Epidermal melanocyte (primary cell): ENCODE measurements around the gene ENOPH1.

Experiments used
- DNase-seq: peaks from one replicate; pipeline ENCODE4 v3.0.0; 2011; ENCODE audit warnings: low spot score; ENCODE audit not compliant: insufficient read length

ENOPH1 gene

DNA sequence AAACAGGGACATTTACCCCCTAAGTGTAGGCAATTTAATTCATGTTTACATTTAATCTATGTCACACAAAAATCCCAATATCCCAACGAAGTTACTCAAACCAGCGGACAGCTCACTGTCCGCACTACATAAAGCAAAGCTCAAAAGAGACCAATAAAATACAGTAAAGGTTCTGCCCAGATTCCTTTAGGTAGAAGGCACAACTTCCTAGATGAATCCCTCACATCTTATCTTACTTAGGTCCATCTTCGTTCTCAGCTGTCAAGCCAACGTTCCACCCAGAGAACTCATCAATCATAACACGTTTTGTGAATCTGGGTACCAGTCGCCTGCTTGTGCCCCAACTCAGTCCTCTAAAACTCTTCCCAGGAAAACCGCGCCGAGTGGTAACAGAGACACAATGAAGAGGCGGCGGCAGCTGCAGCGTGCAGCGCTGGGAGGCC, 1.8 kb upstream of the ENOPH1 start:
- no peak for DNase-seq

DNA sequence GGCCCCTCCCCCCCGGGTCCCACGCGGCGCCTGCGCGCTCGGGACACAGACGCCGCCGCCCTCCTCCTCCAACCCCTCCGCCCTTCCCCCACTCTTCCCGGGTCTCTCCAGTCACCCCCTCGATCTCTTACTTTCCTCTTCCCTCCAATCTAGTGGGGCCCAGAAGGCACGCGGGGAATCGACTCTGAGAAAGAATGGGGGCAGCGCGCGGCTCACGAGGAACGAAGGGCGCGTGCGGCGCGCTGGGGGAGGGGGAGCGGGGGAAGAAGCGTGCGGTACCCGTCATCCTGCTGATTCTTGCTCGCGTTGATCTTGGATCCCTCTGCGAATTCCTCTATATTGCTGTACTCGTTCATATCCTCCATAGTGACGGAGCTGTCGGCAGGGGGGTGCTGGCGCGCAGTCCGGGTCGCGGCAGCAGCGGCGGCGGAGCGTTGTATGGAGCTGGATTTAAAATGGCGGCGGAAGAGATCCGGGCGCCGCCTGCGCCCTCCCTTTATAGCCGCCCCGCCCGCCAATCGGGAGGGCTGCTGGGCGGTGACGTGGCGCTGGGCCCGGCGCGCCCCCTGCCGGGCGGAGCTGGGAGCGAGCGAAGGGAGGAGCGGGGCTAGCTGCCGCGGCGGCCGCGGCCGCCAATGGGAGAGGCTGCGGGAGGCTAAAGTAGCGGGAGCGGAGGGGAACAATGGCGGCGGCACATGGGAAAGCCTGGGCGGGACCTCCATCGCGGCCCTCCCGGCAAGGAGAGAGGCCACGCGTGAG, 1.2 kb upstream of the ENOPH1 start:
- peak; percentile 85 for DNase-seq

DNA sequence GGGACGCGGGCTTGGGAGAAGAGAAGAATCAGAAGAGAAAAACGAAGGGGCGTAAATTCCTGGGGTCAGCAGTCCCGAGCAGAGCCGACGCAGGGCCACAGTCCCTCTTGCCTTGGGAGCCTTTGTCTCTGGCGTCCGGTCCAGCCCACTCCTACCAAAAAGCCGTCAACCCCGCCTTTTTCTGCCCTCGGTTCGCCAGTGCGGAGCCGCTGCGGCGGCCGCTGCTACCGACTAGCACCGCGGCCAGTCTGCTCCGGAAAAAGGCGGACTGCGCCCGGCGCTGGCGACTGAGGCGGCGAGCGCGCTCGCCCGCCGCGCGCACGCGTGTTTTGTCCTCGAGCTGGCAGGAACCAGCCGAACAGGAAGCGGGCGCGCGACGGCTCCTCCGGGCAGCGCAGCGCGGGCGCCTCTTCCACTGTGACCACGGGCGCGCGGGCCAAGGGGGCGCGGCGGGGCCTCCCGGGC, 630 bp upstream of the ENOPH1 start:
- no peak for DNase-seq

DNA sequence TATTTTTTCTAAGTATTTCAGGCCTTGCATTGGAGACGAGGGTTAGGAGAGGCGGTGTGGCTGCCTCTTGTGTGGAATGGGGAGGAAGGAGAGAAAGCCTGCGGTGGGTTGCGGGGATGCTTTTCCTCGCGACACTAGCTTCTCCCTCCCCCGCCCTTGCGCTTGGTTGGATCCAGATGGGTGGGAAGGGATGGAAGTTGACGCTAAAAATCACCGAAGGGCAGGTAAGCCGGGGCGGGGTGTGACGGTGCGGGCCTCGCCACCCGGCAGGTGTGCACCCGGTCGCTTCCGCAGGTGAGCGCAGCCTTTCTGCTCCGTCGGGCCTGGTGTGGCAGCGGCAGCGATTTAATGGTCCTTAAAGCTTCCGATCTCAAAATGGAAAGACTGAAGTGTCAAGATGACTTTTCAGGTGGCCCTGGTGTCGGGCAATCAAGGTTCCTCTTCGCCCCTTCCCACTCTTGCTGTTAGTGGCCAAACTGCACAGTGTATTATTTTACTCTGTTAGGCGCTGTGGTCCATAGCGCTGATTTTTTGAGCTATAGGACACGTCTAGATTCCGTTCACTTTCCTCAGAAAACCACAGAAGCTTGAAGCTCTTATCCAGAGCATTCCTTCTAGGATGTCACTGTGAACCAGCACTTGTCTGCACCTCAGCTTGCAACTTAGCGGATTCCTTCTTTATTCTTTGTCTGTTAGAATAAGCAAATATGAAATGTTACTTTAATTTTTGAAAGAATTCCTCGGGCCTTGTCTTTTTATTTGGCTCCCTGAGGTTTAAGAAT, 765 bp downstream of the ENOPH1 start:
- DNase-seq = no peak

DNA sequence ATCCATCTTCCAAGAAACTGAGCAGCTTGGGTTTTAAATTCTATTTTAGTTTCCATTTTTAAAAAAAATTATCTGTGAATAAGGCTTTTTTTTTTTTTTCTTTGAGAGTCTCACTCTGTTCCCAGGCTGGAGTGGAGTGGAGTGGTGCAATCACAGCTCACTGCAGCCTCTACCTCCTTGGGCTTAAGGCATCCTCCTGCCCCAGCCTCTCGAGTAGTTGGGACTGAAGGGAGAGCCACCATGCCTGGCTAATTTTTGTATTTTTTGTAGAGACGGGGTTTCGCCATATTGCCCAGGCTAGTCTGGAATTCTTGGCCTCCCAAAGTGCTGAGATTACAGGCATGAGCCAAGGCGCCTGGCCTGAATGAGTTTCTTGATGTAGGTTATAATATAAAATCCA, 1.4 kb downstream of the ENOPH1 start:
- no peak for DNase-seq

DNA sequence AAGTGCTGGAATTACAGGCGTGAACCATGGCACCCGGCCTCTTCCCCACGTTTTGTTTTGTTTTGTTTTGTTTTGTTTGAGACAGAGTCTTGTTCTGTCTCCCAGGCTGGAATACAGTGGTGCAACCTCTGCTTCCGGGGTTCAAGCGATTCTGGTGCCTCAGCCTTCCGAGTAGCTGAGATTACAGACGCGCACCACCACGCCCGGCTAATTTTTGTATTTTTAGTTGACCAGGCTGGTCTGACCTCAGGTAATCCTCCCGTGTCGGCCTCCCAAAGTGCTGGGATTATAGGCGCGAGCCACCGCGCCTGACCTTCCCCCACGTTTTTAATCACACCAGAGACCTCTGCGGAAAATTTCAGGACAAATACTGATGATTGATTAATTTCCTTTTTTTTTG, 2.2 kb downstream of the ENOPH1 start:
- no peak for DNase-seq

DNA sequence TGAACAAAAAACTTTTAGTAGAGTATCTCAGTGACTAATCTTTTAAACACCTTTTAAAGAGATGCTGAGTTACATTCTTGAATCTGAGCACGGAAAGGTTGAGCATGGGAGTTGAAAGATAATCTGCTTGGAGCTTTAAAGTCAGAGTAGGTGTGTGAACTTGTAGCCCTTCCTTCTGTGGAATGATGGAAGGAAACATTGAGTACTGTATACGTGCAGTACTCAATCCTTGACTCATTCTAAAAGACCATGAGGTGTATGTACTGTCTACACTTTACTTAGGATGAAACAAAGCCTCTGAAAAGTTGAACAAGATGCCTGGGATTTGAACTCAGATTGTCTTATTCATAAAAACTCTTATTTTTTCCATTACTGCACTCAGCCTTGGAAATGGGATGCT, 3.4 kb downstream of the ENOPH1 start:
- DNase-seq = no peak

DNA sequence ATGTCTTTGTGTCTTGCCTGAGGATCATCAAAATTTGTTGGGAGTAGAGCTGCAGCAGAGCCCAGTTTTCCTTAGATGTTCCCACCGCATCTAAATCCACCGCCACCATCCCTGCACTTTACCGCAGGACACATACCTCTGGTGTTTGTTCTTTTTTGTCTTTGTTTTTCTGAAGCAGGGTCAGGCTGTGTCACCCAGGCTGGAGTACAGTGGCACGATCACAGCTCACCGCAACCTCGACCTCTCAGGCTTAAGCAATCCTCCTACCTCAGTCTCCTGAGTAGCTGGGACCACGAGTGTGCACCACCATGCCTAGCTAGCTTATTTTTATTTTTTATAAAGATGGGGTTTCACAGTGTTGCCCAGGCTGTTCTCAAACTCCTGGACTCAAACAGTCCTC, 4.6 kb downstream of the ENOPH1 start:
- no peak for DNase-seq

DNA sequence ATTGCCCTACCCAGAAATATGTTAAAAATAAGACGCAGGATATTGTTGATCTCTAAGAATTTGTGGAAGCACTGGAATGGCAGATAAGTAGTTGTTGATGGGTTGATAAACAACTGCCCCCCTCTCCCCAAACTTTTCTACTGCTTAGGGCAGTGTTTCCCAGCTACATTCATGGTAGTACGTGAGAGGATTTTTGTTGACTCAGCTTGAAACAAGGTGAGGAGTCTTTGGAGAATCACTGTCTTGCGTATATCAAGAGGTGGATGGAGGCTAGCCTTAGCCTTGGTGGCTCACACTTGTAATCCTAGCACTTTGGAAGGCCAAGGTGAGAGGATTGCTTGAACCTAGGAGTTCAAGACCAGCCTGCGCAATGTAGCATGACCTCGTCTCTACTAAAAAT, 5.7 kb downstream of the ENOPH1 start:
- DNase-seq = no peak

DNA sequence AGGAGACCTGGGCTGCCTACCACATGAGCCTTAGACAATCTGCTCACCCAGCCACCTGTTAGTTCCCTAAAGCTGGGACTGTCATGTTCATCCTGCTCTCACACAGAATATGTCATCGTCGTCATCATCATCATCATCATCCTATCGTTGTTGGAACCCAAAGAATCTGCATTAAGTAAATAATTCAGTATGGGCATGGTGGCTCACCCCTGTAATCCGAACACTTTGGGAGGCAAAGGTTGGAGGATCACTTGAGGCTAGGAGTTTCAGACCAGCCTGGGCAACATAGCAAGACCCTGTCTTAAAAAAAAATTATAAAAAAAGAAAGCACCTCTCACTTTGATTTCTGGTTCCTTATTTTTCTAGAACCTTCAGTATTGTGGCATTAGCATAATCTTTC, 6.4 kb downstream of the ENOPH1 start:
- no peak for DNase-seq

DNA sequence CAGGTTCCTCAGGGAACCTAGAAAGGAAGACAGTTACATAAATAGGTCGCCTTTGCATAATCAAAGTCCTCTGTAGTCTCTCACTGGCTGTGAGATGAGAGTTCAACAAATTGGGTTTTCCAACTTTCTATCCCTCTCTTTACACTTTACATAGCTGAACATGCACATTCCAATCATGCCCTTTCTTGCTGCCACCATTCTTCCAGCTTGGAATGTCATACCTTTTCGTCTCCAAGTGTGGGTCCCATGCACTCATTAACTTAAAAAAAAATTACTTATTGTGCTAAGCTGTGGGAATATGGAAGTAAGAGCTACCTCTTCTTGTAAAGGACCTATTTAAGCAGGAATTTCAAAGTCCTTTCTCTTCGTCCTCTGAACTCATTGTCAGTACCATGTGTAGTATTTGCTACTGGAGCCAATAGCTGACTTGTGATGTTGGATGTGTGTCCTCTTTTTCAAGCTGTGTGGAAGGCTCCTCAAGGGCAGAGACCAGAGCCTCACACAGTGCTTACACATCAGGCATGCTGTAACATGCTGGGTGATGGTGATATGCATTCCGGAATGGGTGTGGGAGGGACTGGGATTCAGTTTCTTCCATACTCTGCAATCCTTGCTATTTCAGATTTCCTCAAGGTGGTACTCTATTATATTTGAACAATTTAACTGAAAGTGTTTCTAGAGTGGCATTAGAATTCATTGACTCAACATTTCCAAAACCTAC, 7.1 kb downstream of the ENOPH1 start:
- no peak for DNase-seq

DNA sequence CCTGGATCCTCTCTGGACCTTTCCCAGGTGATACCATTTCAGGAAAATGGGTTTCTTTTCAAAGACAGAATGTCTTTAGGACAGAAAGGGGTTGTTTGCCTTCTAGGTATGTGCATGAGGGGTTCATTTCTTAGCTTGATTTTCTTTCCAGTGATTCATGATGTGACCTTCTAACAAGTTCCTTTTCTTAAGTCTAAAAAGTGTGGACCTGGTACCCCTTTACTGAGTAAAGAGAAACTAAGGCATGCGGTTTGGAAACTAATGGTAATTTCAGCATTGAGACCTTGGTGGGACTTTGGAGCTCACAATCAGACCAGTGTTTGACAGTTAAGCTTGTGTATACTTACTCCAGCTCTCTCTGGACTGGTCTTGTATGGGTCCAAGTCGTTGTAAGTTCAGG, 8.7 kb downstream of the ENOPH1 start:
- no peak for DNase-seq

DNA sequence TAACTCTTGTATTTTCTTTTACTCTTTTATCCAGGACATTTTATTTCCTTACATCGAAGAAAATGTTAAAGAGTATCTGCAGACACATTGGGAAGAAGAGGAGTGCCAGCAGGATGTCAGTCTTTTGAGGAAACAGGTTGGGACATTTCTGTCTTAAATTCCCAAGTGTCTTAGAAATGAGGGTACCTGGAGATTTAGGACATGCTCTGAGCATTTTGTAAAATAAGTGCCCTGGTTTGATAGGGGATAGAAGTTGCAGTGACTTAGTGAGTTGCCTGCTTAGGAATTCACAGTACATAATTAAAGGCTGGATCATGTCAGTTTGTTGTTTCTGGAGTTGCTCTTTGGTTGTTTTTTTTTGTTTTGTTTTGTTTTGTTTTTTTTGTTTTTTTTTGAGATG, 17.5 kb downstream of the ENOPH1 start:
- DNase-seq = no peak

DNA sequence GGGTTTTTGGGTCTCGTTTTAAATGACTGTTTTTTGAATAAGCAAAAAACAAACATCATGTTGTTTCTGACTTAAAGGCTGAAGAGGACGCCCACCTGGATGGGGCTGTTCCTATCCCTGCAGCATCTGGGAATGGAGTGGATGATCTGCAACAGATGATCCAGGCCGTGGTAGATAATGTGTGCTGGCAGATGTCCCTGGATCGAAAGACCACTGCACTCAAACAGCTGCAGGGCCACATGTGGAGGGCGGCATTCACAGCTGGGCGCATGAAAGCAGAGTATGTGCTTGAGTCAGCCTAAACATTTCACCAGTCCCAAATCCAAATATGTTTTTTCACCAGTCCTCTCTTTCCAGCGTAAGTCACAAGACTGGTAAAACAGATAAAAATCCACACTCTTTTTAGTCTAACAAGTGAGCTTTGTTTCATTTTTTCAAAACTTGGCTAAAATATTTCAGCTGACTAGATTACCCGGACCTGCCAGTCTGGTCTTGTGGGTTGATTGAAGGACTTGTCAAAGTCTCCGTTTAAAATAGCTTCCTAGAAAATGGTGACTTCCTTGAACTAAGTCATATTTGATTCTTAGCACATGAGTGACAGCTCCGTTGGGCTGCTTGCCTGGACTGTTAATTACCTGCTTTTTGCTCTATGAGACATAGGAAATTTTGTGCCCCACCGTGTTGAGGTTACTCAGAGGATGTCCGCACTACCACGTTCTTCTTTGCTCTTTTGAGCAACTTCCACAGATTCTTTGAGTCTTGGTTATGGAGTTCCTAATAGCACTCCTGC, 20.8 kb downstream of the ENOPH1 start:
- DNase-seq = no peak

DNA sequence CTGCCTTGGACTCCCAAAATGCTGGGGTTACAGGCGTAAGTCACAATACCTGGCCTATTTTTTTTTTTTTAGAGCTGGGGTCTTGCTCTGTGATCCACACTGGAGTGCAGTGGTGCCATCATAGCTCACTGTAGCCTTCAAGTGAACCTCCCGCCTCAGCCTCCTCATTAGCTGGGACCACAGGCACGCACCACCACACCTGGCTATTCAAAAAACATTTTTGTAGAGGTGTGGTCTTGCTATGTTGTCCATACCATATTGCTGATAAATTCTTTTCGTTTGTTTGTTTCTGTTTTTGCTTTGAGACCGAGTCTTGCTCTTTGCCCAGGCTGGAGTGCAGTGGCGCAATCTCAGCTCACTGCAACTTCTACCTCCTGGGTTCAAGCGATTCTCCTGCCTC, 21.6 kb downstream of the ENOPH1 start:
- no peak for DNase-seq

DNA sequence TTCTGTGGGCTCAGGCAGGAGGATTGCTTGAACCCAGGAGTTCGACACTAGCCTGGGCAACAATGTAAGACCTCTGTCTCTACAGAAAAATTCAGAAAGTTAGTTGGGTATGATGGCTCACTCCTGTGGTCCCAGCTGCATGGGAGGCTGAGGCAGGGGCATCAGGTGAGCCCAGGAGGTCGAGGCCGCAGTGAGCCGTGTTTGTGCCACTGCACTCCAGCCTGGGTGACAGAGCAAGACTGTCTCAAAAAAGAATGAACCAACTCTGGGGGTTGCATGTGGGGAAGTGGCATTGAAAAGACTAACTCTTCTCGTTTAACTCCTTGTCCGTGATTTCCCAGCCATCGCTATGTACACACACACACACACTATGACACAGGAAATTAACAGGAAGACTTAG, 26.9 kb downstream of the ENOPH1 start:
- DNase-seq = no peak

DNA sequence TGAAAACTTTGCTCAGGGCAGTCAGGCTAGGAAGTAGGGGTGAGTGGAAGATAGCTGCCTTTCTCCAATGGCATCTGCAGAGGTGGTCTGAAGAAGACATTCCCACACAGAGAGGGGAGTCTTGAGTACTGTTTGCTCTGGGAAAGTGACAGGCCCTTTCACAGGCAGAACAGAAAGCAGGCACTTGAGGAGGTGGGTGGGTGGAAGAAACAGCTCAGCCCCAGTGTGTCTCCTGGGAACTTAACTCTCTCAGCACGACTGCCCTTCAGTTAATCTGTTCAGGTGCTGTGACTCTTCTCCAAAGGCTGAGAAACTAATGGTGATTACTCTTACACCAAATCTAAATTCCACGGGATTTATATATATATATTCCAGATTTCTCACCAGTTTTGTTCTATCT, 28.3 kb downstream of the ENOPH1 start:
- DNase-seq = no peak

DNA sequence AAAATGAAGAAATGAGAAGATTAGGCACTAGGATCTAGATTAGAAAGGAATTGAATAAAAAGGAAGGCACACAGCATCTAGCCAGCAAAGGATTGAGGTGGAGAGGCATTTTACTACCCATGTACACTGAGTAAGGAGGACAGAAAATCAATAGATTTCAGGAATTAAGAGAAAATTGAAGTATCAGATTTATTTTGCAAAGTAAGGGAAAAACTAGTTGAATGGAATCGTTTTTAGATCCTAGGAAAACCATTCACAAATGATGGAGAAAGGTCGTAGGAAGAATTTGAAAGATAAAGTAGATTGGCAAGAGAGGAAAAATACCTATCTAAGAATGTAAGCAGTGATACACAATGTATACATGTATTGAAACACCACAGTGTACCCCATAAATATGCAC, 31.3 kb downstream of the ENOPH1 start:
- no peak for DNase-seq

DNA sequence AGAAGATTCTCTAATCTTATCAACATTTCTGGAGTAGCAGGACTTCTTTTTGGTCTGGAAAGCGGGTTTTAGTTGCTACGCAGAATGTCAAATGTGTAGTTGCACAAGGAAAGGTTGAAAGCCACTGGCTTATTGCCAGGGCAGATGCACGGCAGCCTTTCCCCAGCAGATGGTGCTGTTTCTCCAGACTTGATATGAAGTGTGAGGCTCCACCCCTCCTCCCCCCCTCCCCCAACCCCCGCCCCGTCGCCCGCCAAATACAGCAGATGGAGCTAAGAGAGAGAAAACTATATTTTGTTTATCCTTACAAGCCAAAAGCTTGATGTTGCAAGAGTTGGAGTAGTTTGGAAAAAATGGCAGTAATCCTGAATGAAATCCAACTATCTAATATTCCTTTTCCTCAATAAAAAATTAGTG, 32.0 kb downstream of the ENOPH1 start:
- DNase-seq = peak; percentile 73

DNA sequence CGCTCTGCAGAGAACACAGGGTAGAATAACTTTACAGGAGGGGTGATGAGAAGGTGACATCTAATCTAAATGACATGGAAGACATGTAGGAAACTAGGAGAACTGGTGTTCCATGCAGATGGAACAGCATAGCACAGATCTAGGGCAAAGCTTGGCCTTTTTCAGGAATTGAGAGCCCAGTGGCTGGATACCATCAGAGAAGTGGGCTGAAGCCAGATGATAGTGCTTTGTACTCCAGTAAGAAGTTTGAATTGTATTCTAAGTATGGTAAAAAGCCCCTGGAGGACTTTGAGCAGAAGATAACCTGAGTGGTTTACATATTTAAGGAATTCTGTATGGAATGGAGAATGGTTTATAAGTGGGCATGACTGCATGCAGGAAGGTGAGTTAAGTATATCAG, 32.8 kb downstream of the ENOPH1 start:
- DNase-seq = no peak

DNA sequence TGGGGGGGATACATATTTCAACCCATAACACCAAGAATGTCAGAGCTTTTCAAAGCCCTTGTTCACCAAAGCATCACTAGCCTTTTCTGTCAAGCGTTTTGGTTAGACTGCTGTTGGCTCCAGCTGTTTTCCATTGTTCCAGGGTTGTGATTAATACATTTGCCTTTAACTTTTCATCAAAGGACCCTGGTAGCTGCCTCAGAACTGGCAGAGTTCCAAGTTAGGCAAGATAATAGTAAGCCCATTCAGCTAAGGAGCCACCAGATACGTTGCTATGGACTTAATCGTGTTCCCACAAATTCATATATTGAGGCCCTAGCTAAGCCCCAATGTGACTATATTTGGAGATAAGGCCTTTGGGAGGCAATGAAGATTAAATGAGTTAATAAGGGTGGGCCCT, 37.1 kb downstream of the ENOPH1 start:
- no peak for DNase-seq
